B cell (primary cell): ENCODE data around the gene LRRC14B. TPM values are rescaled to one million over a fixed set of nuclear protein-coding genes. Genes with fewer than 3 reads are reported as not detected.
"Not testable (repeated sequence)": the region's sequence is repeated elsewhere in the genome, so short reads cannot be mapped to it uniquely, and the experiment has no call there.

Experiments
- ATAC-seq: fragments of 200-7000 bp; cut with Tn5 transposase; one replicate; pipeline ENCODE4 v1.10.0; 2021; ENCODE audit warnings: low read depth, mild to moderate bottlenecking, moderate number of reproducible peaks, moderate library complexity
- CTCF ChIA-PET: fragments of 350-600 bp; sonication (Branson Sonifier 250); formaldehyde crosslinking; loops from one replicate; lab custom pipeline; 2021; ENCODE audit warnings: antibody characterized with exemption, inconsistent platforms; lab: Charles Lee
- POLR2A ChIA-PET: fragments of 350-600 bp; sonication (Branson Sonifier 250); formaldehyde crosslinking; loops from one replicate; lab custom pipeline; 2021; ENCODE audit warnings: antibody characterized with exemption; lab: Charles Lee
- DNase-seq: peaks from one replicate; pipeline ENCODE4 v3.0.0; 2013
- H2AFZ ChIP-seq: 2 replicates; pipeline ENCODE4 v1.6.1; 2012; ENCODE audit warnings: mild to moderate bottlenecking, low read depth, low read length; ENCODE audit not compliant: insufficient read depth, poor library complexity, severe bottlenecking
- H3K27ac ChIP-seq, 2 donors: 1 replicate in 1 of 2; 2 replicates in 1 of 2; pipeline ENCODE4 v1.5.1; 2012 to 2013; ENCODE audit warnings: low read length in 2 of 2, mild to moderate bottlenecking in 2 of 2, moderate library complexity in 1 of 2
- H3K27me3 ChIP-seq, 4 experiments: fragments of 200-600 bp in 1 of 4; sonication (generic) in 1 of 4; replicated peaks in 1 of 4; 1 replicate in 2 of 4; 2 replicates in 2 of 4; pipeline versions ENCODE4 v1.6.1 to v1.7.0; 2013 to 2016; ENCODE audit warnings: low read length in 3 of 4, mild to moderate bottlenecking in 2 of 4, mixed read lengths in 1 of 4, moderate library complexity in 1 of 4; ENCODE audit not compliant: insufficient read depth in 4 of 4, control insufficient read depth in 3 of 4; ENCODE audit errors: control extremely low read depth in 1 of 4
- H3K36me3 ChIP-seq, 2 experiments: replicated peaks in 1 of 2; 1 replicate in 1 of 2; 2 replicates in 1 of 2; pipeline versions ENCODE4 v1.6.1 to v1.7.1; 2013; ENCODE audit warnings: low read length in 1 of 2; ENCODE audit not compliant: insufficient read depth in 2 of 2, control insufficient read depth in 1 of 2; ENCODE audit errors: control extremely low read depth in 1 of 2, extremely low read depth in 1 of 2
- H3K4me1 ChIP-seq, 2 donors: fragments of 200-600 bp in 1 of 2; sonication (generic) in 1 of 2; 1 replicate in 1 of 2; 2 replicates in 1 of 2; pipeline versions ENCODE4 v1.5.1 to v1.6.1; 2013 to 2017; ENCODE audit warnings: low read length in 2 of 2; ENCODE audit not compliant: control insufficient read depth in 2 of 2, insufficient read depth in 2 of 2
- H3K4me2 ChIP-seq: replicated peaks from 2 replicates; pipeline ENCODE3; 2012; ENCODE audit warnings: mild to moderate bottlenecking, low read depth, low read length; ENCODE audit not compliant: poor library complexity, severe bottlenecking
- H3K4me3 ChIP-seq, 5 experiments: fragments of 200-600 bp in 1 of 5; sonication (generic) in 1 of 5; 1 replicate in 3 of 5; 2 replicates in 2 of 5; pipeline versions ENCODE4 v1.5.1 to v1.7.0; 2011 to 2016; ENCODE audit warnings: low read length in 4 of 5, mild to moderate bottlenecking in 4 of 5, low read depth in 2 of 5, control low read depth in 1 of 5, moderate library complexity in 1 of 5; ENCODE audit not compliant: insufficient read depth in 1 of 5; ENCODE audit errors: control extremely low read depth in 1 of 5, extremely low read depth in 1 of 5
- H3K79me2 ChIP-seq: fragments of 200-600 bp; sonication (generic); one replicate; pipeline ENCODE4 v1.6.0; 2016; ENCODE audit warnings: low read length; ENCODE audit not compliant: control insufficient read depth, insufficient read depth
- H3K9ac ChIP-seq: fragments of 200-600 bp; sonication (generic); 2 replicates; pipeline ENCODE4 v1.6.1; 2017; ENCODE audit warnings: mild to moderate bottlenecking, low read length, moderate library complexity
- H3K9me3 ChIP-seq, 3 donors: one replicate each; pipeline versions ENCODE4 v1.6.1 to v1.7.1; 2013; ENCODE audit warnings: low read length in 2 of 3; ENCODE audit not compliant: control insufficient read depth in 2 of 3, insufficient read depth in 1 of 3; ENCODE audit errors: control extremely low read depth in 1 of 3
- H4K20me1 ChIP-seq: 2 replicates; pipeline ENCODE4 v1.6.0; 2012; ENCODE audit warnings: mild to moderate bottlenecking, low read length; ENCODE audit not compliant: insufficient read depth, control insufficient read depth, poor library complexity, severe bottlenecking
- H3K27ac Mint-ChIP-seq: one replicate; pipeline ENCODE4 v1.8.0; 2021; ENCODE audit warnings: mixed read lengths
- H3K27me3 Mint-ChIP-seq: one replicate; pipeline ENCODE4 v1.8.0; 2021; ENCODE audit warnings: mixed read lengths
- H3K4me1 Mint-ChIP-seq: one replicate; pipeline ENCODE4 v1.8.0; 2021; ENCODE audit warnings: mixed read lengths
- H3K4me3 Mint-ChIP-seq: one replicate; pipeline ENCODE4 v1.8.0; 2021; ENCODE audit warnings: mixed read lengths
- H3K9me3 Mint-ChIP-seq: one replicate; pipeline ENCODE4 v1.8.0; 2022; ENCODE audit warnings: mixed read lengths; ENCODE audit not compliant: insufficient read depth
- EZH2 ChIP-seq: IDR thresholded peaks from 2 replicates; pipeline ENCODE4 v1.6.1; 2012; ENCODE audit warnings: borderline replicate concordance, low read depth, mild to moderate bottlenecking, moderate library complexity, low read length; ENCODE audit not compliant: insufficient read depth, poor library complexity, severe bottlenecking
- WGBS: methylation state at CpG from one replicate; pipeline ENCODE4 v1.1.5; 2013; ENCODE audit warnings: missing lambda C conversion rate; ENCODE audit not compliant: insufficient coverage; 5-methylcytosine and 5-hydroxymethylcytosine counted together
- intact Hi-C: fragments of 100-400 bp; cut with micrococcal nuclease; formaldehyde crosslinking; loops from one replicate; pipeline ENCODE4 v1.10.0; 2022
- polyA plus RNA-seq: library from polyadenylated mRNA; depleted of rRNA; stranded (reverse); fragments of >200 nt; gene quantifications from 2 replicates; pipeline ENCODE4 v1.2.3, GENCODE V29; 2012
- total RNA-seq, 2 donors: library from RNA; stranded (reverse); fragments of 120-200 nt in 1 of 2; gene quantifications; 1 replicate in 1 of 2; 2 replicates in 1 of 2; pipeline versions ENCODE4 v1.2.3 to v1.2.4, GENCODE V29; 2013 to 2022
- TF ChIP-seq, protein P1 (sequence below): fragments of 200-600 bp; IDR thresholded peaks from one replicate; pipeline ENCODE4 v1.8.0; 2022; ENCODE audit warnings: antibody characterized with exemption, mild to moderate bottlenecking

The LRRC14B gene
- total and polyA plus RNA-seq, 2 donors (not counting 1 experiment from before 2014, with no cell fraction given), result 0.06 TPM; not detected in 1

DNA sequence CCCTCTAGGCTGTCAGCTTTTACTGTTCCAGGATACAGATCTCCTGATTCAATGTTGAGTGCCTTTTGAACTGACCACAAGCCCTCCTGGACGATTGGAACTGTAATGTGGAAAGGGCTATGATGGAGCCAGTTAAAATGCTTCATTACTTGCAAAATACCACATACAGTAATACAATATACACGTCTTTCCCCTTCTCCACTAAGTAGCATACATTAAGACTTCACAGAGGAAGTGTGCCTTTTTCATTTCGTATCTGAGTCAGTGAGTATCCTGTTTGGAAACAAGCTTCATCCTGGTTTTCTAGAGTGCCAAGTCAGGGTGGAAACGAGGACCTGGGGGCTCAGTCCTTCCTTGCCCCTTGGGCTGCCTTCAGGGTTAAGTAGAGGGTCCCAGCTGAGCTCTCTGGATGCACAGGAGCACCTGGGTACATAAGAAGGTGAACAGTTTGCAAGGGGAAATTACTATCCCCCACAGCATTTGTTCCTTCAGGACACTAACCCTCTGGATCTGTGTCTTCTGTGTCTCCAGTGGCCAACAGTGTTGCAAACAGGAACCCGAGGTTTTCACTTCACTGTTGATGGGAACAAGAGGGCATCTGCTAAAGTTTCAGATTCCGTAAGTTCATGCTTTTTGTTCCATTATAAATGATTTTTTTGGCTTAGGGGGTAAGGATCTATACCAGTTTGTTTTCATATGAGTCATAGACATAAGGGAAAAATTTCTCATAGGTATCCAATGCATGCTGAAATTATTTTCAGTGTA, 31.8 kb downstream of the LRRC14B start:
- H3K9me3 Mint-ChIP-seq, H3K27me3 Mint-ChIP-seq, H3K4me1 ChIP-seq, intact Hi-C loops, H3K27ac ChIP-seq, H3K27me3 ChIP-seq, H3K4me3 Mint-ChIP-seq, H3K27ac Mint-ChIP-seq, H3K4me2 ChIP-seq, DNase-seq, H3K4me3 ChIP-seq, H3K9ac ChIP-seq, H2AFZ ChIP-seq, H3K9me3 ChIP-seq, CTCF ChIA-PET, ATAC-seq, POLR2A ChIA-PET: not testable (repeated sequence)
- peaks cover 67% of the 10 kb centered on the region for H3K79me2 ChIP-seq
- peaks cover 36% of the 10 kb centered on the region for H3K4me1 Mint-ChIP-seq
- peaks cover 35% of the 10 kb centered on the region for H4K20me1 ChIP-seq
- peaks cover 0 to 37% of the 10 kb centered on the region in 2 experiments for H3K36me3 ChIP-seq
- WGBS, result 50% methylated on average over 3 of the region's 6 CpGs

DNA sequence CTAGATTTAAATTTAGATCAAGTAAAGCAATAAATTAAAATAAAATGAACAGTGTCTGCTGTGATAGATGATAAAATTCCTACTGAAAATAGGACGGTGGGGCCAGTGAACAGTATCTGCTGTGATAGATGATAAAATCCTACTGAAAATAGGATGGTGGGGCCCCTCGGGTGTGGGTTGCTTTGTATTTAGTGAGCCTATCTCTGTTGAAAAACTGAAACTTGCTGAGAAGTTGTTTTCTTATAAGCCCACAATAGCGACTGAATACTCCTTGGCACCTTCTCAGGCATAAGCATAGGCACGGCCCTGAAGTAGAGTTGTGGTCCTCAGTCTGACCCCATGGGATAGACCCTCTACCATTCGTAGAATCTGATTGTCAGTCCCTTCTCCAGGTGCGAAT, 32.5 kb downstream of the LRRC14B start:
- ChIA-PET POLR2A (no interaction called here), CTCF (no interaction called here)
- 100% methylated on average over 6 of the region's 6 CpGs for WGBS
- Mint-ChIP-seq H3K4me1 (peaks cover 36% of the 10 kb centered on the region), H3K9me3 (no peaks in the 10 kb centered on the region), H3K27me3 (no peaks in the 10 kb centered on the region), H3K27ac (no peak overlapping the region), H3K4me3 (no peak overlapping the region)
- ATAC-seq (no peak), DNase-seq (no peak)
- Histone ChIP-seq H3K36me3 (peaks cover 3 to 42% of the 10 kb centered on the region in 2 experiments), H3K4me1 (peaks cover 6 to 7% of the 10 kb centered on the region in 2 donors), H3K27me3 (no peaks in the 10 kb centered on the region), H3K4me2 (no peak overlapping the region), H3K9ac (no peak overlapping the region), H3K9me3 (no peaks in the 10 kb centered on the region), H3K4me3 (no peak overlapping the region), H3K27ac (no peak overlapping the region), H4K20me1 (peaks cover 35% of the 10 kb centered on the region), H3K79me2 (peaks cover 60% of the 10 kb centered on the region), H2AFZ (no peak overlapping the region)
- TF ChIP-seq, protein P1, sequence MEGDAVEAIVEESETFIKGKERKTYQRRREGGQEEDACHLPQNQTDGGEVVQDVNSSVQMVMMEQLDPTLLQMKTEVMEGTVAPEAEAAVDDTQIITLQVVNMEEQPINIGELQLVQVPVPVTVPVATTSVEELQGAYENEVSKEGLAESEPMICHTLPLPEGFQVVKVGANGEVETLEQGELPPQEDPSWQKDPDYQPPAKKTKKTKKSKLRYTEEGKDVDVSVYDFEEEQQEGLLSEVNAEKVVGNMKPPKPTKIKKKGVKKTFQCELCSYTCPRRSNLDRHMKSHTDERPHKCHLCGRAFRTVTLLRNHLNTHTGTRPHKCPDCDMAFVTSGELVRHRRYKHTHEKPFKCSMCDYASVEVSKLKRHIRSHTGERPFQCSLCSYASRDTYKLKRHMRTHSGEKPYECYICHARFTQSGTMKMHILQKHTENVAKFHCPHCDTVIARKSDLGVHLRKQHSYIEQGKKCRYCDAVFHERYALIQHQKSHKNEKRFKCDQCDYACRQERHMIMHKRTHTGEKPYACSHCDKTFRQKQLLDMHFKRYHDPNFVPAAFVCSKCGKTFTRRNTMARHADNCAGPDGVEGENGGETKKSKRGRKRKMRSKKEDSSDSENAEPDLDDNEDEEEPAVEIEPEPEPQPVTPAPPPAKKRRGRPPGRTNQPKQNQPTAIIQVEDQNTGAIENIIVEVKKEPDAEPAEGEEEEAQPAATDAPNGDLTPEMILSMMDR, result no peak
- TF ChIP-seq EZH2, result no peak
- intact Hi-C loops, result no loop called here
